DMS114 treated with DMSO at 0.1 percent for 48 hours (cell line): ENCODE measurements around the gene ZCCHC8.

ENCODE experiments used
- DNase-seq: peaks from one replicate; lab custom pipeline; 2025; ENCODE audit not compliant: unreplicated experiment; lab: John Stamatoyannopoulos, UW

Gene ZCCHC8

DNA sequence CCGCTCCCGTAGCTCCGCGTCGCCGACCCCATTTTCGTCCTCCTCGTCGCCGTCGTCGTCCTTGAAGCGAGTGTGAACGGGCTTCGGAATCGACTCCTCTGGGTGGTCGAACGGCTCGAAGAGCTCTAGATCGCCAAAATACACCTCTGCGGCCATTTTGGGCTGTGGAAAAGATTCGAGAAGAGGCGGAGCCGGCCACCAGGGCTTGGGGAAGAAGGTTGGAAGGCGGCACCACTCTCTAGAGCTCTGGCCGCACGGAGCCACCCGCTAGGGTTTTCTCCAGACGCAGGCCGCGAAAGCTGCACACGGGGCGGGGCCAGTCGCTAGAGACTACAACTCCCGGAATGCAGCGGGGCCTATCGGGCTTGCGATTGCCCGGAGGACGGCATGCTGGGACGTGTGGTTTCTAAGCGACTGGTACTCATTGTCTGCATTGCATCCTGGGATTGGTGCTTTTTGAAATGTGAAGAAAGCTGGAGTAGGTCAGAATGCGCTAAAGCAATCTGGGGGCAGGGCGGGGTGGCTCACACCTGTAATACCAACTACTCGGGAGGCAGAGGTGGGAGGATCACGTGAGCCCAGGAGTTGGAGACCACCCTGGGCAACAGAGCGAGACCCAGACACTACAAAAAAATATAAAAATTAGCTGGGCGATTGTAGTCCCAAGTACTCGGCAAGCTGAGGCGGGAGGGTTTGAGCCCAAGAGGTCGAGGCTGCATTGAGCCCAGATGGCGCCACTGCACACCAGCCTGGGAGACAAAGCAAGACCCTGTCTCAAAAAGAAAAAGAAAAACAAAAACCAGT lies at the start of gene ZCCHC8:
Gene ZCCHC8 (minus strand): TSS at position 248 of the 804 bp plus-strand sequence. CDS start 92 bp downstream, at position 156.
- DNase-seq = peak; percentile 99

DNA sequence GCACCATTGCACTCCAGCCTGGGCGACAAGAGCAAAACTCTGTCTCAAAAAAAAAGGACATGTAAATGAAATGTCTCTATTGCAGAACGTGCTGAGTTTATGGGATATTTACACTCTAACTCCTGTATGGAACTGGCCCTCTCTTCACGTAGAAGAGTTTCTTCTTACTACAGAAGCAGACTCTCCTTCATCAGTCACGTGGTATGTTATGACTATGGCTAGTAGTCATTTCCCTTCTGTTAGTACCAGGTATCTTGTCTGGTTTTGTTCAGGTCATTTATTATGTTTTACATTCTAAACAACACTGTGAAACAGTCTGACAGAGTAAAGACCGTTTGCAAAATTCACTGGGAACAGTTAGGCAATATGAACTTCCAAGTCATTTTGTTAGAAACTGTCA lies 46.6 kb upstream of the ZCCHC8 start:
- DNase-seq = no peak

DNA sequence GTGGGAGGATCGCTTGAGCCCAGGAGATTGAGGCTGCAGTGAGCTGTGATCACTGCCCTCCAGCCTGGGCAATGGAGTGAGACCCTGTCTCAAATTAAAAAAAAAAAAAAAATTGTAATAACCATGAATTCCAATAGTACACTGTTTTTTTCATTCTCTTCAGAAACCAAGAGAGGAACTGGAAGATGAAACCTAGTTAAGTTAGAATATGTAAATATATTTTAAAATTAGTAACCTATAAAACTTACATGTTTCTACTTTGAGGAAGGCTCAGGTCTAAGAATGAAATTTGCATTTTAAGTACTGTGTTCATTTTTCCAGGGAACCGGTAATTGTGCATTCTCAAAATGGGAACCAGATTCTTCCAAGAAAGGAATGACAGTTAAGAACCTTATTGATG lies 45.1 kb upstream of the ZCCHC8 start:
- DNase-seq = no peak

DNA sequence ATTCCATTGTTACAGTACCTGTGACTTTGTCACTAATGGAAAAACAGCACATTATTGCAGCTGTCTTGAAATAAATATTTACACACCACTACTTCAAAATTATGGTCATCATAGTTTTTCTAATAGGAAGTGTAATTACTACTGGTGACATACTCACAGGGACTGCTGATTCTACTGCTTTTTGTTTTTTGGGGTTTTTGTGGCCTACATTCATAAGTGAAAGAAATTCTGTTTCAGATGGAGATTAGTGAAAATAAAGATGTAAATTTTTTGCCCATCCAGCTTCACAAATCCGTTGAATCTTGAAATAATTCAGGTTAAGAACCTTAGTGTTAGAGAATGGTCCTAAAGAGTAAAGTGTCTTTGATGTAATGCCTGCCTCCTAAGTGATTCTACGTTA lies 43.8 kb upstream of the ZCCHC8 start:
- DNase-seq = no peak

DNA sequence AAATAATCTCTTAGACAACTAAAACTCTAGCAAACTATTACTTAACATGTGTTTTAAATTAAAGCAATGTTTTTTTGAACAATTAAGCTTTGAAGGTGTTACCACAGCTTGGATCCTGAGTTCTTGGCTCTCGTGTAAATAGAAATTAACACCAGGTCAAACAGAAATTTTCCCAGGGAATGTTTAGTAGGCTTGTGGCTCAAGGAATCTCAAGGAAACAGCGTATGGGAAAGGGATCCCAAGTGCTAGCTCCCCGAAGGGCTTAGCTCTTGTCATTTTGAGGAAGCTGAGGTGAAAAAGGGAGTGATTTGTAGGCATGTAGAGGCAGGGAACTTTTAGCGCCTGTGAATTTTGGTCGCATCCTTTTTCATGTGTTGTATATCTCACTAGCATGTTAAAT lies 37.8 kb upstream of the ZCCHC8 start:
- DNase-seq = no peak

DNA sequence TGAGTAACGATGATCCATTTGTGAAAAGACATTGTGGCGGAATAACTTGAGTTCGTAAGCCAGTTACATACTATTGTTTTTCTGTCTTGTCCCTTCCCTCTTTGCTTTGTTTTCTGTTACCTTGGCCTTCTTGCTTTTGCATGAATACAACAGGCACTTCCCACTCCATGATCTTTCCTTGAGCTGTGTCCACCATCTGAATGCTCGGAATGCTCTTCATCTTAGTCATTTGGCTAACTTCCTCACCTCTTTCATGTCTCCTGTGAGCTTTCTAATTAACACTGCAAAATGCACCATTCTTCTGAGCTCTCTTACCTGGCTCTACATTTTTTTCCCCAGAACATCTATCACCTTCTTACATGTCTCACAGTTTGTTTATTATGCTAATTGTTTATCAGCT lies 36.3 kb upstream of the ZCCHC8 start:
- no peak for DNase-seq

DNA sequence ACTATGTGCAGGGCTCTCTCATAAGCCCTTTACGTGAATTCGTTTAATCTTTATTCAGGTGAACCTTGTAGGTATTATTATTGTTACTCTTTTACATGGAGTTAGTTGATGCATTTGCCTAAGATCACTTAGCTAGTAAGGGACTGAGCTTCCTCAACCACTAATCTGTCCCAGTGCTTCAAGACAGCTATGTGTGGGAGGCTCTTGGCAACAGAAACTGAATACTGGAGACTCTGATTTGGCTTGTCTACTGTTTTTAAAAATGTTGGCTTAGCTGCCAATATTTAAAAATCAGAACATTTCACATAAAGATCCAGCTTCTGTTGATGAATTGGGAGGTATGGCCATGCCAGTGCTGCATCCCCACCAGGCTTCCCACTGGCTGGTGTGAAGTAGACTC lies 33.1 kb upstream of the ZCCHC8 start:
- DNase-seq = no peak

DNA sequence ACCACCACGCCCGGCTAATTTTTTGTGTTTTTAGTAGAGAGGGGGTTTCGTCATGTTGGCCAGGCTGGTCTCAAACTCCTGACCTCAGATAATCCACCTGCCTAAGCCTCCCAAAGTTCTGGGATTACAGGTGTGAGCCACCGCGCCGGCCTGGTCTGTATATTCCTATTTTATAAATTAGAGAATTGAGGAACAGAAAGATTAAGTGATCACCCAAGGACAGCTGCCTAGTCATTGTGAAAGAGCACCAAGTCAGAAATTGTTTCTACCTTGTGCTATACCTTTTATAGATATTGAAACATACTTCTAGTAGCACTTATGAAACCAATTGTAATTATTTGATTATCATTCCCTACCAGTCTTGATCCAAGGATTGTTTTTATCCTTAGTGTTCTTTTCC lies 28.3 kb upstream of the ZCCHC8 start:
- no peak for DNase-seq

DNA sequence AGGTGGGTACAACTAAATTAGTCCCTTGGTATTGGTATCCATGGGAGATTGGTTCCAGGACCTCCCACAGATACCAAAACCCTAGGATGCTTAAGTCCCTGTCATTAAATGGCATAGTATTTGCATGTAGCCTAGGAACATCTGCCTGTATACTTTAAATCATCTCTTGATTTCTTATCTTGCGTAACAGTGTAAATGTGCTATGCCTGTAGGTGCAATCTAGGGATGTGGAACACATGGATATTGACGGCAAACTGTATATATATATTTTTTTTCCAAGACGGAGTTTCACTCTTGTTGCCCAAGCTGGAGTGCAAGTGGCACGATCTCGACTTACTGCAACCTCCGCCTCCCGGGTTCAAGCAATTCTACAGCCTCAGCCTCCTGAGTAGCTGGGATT lies 27.9 kb upstream of the ZCCHC8 start:
- no peak for DNase-seq

DNA sequence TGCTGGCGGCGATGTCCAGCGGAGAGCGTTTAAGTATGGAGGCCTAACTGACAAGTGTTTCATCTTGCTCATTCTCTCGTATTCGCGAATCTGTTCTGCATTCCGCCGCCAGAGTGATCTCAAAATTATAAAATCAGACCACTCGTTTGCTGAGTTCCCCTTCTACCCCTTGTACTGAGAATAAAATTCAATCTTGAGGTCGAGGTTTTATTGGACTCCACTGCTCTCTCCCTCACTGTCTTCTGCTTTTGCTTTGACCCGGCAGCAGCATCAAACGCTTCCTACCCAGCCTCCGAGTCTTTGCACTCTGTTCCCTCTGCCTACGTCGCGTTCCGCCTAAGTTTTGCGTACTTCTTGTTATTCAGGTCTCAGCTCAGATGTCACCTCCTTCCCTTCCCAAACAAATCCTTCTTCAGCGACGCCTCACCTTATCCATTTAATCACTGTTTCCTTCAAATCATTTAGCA lies 26.8 kb upstream of the ZCCHC8 start:
- DNase-seq = no peak

DNA sequence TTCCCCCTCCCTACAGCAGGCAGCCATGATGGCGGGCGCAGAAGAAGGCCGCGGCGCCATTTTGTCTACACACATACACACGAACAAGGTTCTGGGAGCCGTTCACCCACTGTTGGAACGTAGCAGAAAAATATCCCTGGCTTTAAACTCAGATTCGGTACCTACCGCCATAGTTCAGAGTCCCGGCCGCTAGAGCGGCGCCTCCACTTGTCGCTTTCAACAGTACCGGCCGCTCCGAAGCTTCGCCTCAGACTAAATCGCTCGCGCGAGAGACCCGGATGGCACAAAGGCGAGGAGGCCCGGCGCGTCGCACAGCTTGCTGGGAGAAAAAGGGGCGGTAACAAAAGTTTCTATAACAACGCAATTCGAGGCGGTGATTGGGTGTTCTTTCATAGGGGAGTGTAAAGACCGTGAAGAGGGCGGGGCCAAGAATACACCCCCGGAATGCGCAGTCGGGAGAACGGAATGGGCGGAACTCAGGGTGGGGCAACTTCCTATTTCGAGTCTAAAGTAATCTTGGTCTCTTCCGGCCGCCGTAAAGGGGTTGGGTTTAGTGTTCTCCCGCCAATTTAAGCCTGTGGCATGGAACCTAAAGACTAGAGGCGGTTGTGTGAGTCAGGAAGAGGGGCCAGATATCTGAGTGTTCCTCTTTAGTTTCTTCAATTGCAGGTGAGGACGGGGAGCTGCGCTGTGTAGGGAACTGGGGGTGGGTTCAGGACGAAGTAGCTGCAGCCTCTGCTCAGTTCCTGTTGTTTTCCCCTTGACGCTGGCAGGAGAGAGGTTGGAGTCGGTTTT lies 26.1 kb upstream of the ZCCHC8 start, which contains the start of the genes KNTC1 and RSRC2:
Gene KNTC1 (plus strand): TSS at position 567 of the 795 bp plus-strand sequence. CDS start 2,815 bp downstream, outside the sequence.
Gene RSRC2 (minus strand): TSS at position 254 of the 795 bp plus-strand sequence. CDS start 83 bp downstream, at position 171.
- peak; percentile 100 for DNase-seq

DNA sequence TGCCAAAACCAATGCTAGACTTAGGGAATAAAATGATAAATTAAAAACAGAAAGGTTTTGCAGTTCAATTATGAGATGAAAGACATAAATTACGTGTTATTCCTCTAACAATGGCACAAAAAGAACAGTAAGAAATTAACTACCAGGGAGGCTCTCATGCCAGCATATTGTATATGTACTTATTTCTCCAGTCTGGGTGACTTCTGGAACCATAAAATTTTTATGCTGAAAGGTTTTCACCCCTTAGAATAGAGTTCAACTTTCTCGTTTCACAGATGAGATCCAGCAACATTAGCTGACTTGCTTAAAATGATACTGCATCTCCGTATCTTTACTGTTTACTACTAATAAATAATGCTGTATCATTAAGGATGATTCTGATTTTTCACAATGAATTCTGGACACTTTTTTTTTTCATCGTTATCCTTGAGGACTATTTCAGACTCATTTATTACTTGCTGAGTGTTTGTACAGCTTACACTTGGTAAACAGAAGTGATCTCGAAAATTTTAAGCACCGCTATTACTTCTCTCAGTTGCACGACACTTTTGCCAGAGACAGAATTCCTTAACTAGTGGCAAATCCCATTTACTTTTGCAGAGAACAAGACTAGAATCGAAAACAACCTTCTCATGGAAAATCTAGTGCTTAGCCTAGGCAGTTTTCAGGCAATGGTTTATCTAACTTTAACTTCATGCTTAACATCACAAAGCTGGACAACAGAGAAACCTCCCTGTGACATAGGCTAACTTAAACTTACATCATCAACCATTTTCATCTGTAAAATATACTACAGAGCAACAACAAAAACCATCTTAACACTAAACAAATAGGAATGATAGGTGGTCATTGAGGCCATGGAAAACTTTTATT lies 23.4 kb upstream of the ZCCHC8 start:
- DNase-seq = no peak

DNA sequence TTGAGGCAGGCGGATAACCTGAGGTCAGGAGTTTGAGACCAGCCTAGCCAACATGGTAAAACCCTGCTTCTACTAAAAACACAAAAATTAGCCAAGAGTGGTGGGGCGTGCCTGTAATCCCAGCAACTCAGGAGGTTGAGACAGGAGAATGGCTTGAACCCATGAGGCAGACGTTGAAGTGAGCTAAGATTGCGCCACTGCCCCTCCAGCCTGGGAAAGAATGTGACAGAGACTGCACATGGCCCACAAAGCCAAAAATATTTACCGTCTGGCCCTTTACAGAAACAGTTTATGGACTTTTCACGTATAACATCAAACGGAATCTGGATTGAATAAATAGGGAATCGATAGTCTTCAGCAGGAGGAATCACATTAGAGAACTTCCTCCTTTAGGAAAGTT lies 22.5 kb upstream of the ZCCHC8 start:
- DNase-seq = no peak

DNA sequence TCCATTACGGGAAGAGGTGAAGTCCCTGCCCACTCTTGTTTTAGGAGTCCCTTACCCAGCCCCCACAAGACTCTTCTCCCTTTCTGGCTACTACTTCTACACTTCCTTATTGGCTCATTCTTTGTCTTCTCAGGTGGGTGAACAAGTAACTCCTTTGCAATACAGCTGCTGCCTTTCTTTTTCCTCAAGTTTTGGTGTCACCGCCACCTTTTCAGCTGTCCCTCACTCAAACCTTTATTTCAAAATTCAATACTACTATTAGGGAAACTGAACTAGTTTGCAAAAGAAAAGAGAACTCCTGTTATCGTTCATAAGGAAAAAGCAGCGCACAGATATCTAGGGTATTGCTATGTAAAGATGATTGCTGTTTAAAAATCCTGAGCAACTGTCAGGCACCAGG lies 19.9 kb upstream of the ZCCHC8 start:
- no peak for DNase-seq

DNA sequence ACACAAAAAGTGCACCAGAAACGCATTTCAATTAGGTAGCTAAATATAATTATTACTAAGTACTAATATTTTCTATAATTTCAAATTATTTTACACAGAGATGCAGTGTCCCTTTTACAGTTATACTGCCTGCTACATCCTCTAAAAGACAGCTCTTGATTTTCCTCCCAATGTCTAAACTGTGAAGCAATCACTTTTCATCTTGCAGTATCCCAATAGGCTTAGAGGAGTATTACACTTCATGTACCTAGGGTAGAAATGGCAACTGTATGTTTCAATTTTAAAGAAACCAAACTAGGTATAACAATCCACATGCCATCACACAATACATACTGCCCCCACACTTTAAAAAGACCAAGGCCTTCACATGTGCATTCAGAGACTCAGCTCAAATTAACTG lies 18.7 kb upstream of the ZCCHC8 start:
- no peak for DNase-seq

DNA sequence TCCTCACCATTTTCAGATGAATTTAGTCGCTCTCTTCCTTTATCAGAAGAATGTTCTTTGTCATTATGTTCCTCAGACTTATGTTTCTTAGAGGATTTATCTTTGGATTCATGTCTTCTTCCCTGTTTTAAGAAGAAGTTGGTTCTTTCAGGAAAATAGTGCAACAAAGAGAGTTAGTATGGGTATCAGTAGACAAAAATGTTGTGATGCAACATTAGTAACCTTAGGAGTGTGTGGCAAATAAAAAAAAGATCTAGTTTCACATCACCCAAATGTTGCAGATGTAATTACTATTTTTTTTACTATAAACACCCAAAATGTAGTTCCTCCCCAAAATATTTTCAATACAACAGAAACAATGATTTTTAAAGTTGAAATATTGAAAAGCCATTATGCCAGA lies 18.2 kb upstream of the ZCCHC8 start:
- no peak for DNase-seq

DNA sequence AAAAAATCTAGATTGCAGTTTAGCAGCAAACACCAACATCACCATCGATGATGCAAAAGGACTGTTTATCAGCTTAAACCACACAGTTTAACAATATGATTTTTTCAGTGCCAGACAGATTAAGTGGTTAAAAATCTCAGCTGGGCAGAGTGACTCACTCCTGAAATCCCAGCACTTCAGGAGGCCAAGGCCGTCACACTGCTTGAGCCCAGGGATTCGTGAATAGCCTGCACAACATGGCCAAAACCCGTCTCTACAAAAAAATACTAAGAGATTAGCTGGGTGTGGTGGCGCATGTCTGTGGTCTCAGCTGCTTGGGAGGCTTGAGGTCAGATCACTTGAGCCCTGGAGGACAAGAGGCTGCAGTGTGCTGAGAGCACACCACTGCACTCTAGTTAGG lies 17.1 kb upstream of the ZCCHC8 start:
- DNase-seq = no peak

DNA sequence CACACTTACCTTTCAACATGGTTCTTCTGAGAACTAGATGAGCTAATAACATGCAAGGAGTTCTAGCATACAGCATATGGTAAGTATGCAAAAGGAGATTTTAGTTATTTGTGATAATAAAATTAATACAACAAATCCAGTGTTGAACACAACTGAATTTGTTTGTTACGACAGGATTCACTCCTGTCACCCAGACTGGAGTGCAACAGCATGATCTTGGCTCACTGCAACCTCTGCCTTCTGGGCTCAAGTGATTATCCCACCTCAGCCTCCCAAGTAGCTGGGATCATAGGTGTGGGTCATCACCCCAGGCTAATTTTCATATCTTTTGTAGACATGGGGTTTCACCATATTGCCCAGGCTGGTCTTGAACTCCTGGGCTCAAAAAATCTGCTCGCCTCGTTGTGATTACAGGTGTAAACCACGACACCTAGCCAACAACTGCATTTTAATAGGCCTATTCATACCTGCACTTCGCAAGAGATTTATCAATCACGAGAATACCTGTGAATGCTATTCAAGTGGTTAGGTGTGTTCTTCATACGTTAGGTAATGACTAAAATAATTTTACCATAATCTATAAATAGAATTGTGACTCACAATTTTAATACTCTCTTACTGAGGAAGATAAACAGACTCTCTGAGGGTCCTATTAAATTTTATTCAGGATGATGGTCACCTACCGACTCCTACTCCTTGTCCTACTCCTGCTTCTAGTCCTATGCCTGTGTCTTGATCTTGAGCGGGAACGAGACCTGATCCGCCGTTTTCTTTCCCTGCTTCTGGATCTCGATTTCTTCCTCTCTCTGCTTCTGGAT lies 16.0 kb upstream of the ZCCHC8 start:
- no peak for DNase-seq

DNA sequence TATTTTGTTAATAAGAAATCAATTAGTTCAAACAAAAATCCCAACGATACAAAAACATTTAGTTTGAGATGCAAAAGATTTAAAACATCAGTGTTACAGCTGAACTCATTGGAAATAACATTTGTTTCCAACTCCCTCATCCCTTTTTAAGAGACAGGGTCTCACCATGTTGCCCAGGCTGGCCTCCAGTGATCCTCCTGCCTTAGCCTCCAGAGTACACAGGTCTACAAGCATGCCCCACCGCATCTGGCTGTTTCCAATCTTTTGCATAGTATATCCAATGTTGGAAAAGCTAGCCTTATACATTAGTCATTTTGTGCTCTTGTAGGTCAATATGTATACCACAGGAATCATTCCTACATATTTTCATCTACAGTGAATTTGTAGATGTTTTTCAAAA lies 14.5 kb upstream of the ZCCHC8 start:
- no peak for DNase-seq

DNA sequence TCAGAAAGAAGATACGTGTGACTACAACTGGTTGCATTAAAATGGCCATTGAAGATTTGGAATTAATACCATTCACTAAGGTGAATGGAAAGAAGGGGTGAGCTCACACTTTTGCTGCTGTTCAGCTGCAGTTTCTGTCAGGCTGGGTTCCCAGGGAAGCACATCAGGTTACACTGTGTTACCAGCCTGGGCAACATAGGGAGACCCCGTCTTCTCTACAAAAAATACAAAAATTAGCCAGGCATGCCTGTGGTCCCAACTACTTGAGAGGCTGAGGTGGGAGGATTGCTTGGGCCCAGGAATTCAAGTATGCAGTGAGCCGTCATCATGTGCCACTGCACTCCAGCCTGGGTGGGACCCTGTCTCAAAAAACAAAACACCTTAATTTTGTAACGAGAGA lies 12.9 kb upstream of the ZCCHC8 start:
- DNase-seq = no peak
